K562 (cell line): Measurements from ENCODE around the gene CC2D1A. TPM values are rescaled to one million over a fixed set of nuclear protein-coding genes. Genes with fewer than 3 reads are reported as not detected.

Experiments used
- DEAF1 ChIP-seq: fragments of 450-650 bp; formaldehyde crosslinking; IDR thresholded peaks from 2 replicates; pipeline ENCODE4 v1.4.0; 2020; ENCODE audit warnings: mild to moderate bottlenecking, moderate library complexity
- FIP1L1 ChIP-seq: fragments of 200-400 bp; formaldehyde crosslinking; IDR thresholded peaks from 2 replicates; pipeline ENCODE4 v1.6.1; 2018; ENCODE audit warnings: mild to moderate bottlenecking, low read depth, low read length; ENCODE audit not compliant: poor library complexity, severe bottlenecking
- KAT8 ChIP-seq: fragments of 450-650 bp; IDR thresholded peaks from 2 replicates; pipeline ENCODE4 v1.6.1; 2016; ENCODE audit warnings: low read depth, mild to moderate bottlenecking
- MIER1 ChIP-seq: fragments of 450-650 bp; IDR thresholded peaks from 2 replicates; pipeline ENCODE4 v1.6.1; 2016; ENCODE audit warnings: antibody characterized with exemption, mild to moderate bottlenecking, low read depth
- NR1H2 ChIP-seq: sonication (generic); formaldehyde crosslinking; IDR thresholded peaks from 2 replicates; pipeline ENCODE4 v1.4.0; 2020; ENCODE audit warnings: mild to moderate bottlenecking, missing genetic modification reagents
- RAD21 ChIP-seq, 2 experiments: fragments of 250-450 bp in 1 of 2; fragments of 450-650 bp in 1 of 2; sonication (Bioruptor Pico) in 1 of 2; formaldehyde crosslinking in 1 of 2; IDR thresholded peaks in 1 of 2; conservative IDR thresholded peaks in 1 of 2; 2 replicates each; pipeline versions ENCODE4 v1.4.0 to v1.8.0; 2020 to 2022; ENCODE audit warnings: mild to moderate bottlenecking in 2 of 2, moderate library complexity in 1 of 2
- RERE ChIP-seq: sonication (generic); formaldehyde crosslinking; IDR thresholded peaks from 2 replicates; pipeline ENCODE4 v1.8.0; 2023; ENCODE audit warnings: missing genetic modification reagents, mild to moderate bottlenecking, borderline replicate concordance
- THRAP3 ChIP-seq: fragments of 450-650 bp; IDR thresholded peaks from 2 replicates; pipeline ENCODE4 v1.6.1; 2016; ENCODE audit warnings: mild to moderate bottlenecking, inconsistent platforms, borderline replicate concordance
- ZNF318 ChIP-seq, 2 experiments: fragments of 450-650 bp; IDR thresholded peaks; 2 replicates each; pipeline ENCODE4 v1.6.1; 2016; ENCODE audit warnings: mild to moderate bottlenecking in 2 of 2, borderline replicate concordance in 1 of 2, low read depth in 1 of 2, moderate library complexity in 1 of 2
- ZNF707 ChIP-seq: fragments of 250-450 bp; sonication (Bioruptor Pico); conservative IDR thresholded peaks from 2 replicates; pipeline ENCODE4 v1.8.0; 2022; ENCODE audit warnings: inconsistent platforms, mild to moderate bottlenecking, moderate library complexity
- polyA plus RNA-seq, 8 experiments: library from polyadenylated mRNA; depleted of rRNA in 4 of 8; stranded (reverse) in 5 of 8; unstranded in 3 of 8; fragments of >200 nt; fragmentation: Nextera tagmentation in 2 of 8; fragmentation: Illumina TruSeq in 1 of 8; extraction: Ambion mirVana in 2 of 8; extraction: Trizol in 1 of 8; gene quantifications; 2 replicates each; pipeline versions ENCODE4 v1.2.1 to v1.2.3, GENCODE V29; 2011 to 2014; ENCODE audit warnings: inconsistent platforms in 1 of 8, missing spikeins in 1 of 8
- total RNA-seq, 7 experiments: library from RNA; depleted of rRNA in 6 of 7; stranded (reverse); fragments of >200 nt in 6 of 7; fragmentation: Illumina TruSeq in 2 of 7; extraction: Trizol in 2 of 7; gene quantifications; 2 replicates each; pipeline versions ENCODE4 v1.2.1 to v1.2.3, GENCODE V29; 2011 to 2021; ENCODE audit warnings: low replicate concordance in 1 of 7

CC2D1A gene
- total and polyA plus RNA-seq, 9 of the 15 experiments (the other 6 are each of a cell fraction or from before 2014, with no cell fraction given): 0.32 to 31.0 (median 12.9) TPM

- TF ChIP-seq RAD21 (CRISPR knock-in tag; conservative IDR thresholded peaks at IDR 0.05 in 1 of 2, IDR thresholded peaks at IDR 0.05 in 1 of 2): peak in 1 of 2 experiments; percentile 45; a peak in 2 of 4 replicates
- no peak for TF ChIP-seq KAT8
- no peak for TF ChIP-seq RERE (CRISPR knock-in tag)
- TF ChIP-seq FIP1L1: no peak
- no peak for TF ChIP-seq ZNF318 (IDR thresholded peaks at IDR 0.05; ENCODE audit: borderline replicate concordance in 1 of 2, low read depth in 1 of 2)
- TF ChIP-seq DEAF1: no peak
- no peak for TF ChIP-seq ZNF707 (CRISPR knock-in tag)
- no peak for TF ChIP-seq THRAP3
- no peak for TF ChIP-seq NR1H2 (CRISPR knock-in tag)
- no peak for TF ChIP-seq MIER1
These were observed 47.0 kb downstream of the CC2D1A start (continued) for GRCh38 chr19:13952931-13953531.
